AG04450 (cell line): ENCODE measurements around the gene ISG20. TPM values are rescaled to one million over a fixed set of nuclear protein-coding genes. Genes with fewer than 3 reads are reported as not detected.
A peak's percentile ranks its signal among the peaks of the same experiment; 100 is the strongest.

ENCODE experiments used
- CTCF ChIA-PET: fragments of 300-600, 350-600 bp; formaldehyde crosslinking; extraction: SDS; loops from one replicate; lab custom pipeline; 2022; ENCODE audit warnings: antibody characterized with exemption, inconsistent platforms; lab: Charles Lee
- POLR2A ChIA-PET: fragments of 350-600 bp; formaldehyde crosslinking; extraction: SDS; loops from one replicate; lab custom pipeline; 2021; ENCODE audit warnings: antibody characterized with exemption, inconsistent platforms; lab: Yijun Ruan, JAX
- DNase-seq: peaks from one replicate; pipeline ENCODE4 v3.0.0-alpha.2; 2011; ENCODE audit warnings: low read depth, low spot score
- H3K27ac ChIP-seq: one replicate; pipeline ENCODE4 v1.5.1; 2012; ENCODE audit warnings: low read depth, low read length, control low read depth
- H3K27me3 ChIP-seq: one replicate; pipeline ENCODE4 v1.6.0; 2012; ENCODE audit warnings: low read length; ENCODE audit not compliant: control insufficient read depth, insufficient read depth
- H3K4me3 ChIP-seq: 2 replicates; pipeline ENCODE4 v1.5.1; 2011; ENCODE audit warnings: mild to moderate bottlenecking, low read depth, low read length, control low read depth
- H3K9me3 ChIP-seq: 2 replicates; pipeline ENCODE4 v1.5.1; 2012; ENCODE audit warnings: low read length; ENCODE audit not compliant: control insufficient read depth, insufficient read depth
- polyA plus RNA-seq: library from polyadenylated mRNA; depleted of rRNA; stranded (reverse); fragments of >200 nt; gene quantifications from 2 replicates; pipeline ENCODE4 v1.2.3, GENCODE V29; 2011
- TF ChIP-seq, protein P1 (sequence below): IDR thresholded peaks from 2 replicates; pipeline ENCODE4 v1.5.1; 2011; ENCODE audit warnings: low read depth, low read length, control low read depth, inconsistent platforms

Gene ISG20
- polyA plus RNA-seq, 1 experiment: 5.2 TPM

DNA sequence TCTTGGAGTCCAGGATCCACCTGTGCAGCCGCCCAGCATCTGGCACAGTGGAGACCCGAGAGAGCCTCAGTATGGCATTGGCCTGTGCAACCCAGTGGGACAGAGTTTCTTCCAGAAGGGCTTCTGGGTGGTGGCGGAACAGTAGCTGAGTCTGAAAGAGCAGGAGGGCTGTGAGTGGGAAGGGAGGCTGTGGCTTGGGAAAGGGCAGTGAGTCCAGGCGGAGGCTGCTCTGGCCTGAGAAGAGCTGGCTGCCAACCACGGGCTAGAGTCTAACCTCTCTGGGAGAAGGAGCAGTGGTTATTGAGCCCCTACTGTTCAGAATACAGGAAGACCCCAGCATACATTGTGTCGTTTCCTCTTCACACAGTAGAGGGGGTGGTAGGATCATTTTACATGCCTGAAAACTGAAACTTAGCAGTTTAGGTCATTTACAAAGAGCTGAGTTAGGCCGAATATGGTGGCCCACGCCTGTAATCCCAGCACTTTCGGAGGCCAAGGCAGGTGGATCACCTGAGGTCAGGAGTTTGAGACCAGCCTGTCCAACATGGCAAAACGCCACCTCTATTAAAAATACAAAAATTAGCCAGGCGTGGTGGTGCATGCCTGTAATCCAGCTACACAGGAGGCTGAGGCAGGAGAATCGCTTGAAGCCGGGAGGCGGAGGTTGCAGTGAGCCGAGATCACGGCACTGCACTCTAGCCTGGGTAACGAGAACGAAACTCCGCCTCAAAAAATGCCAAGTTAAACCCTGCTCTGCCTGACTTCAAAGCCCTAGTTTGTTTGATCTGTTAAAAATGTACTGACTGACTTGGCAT lies 14.5 kb upstream of the ISG20 start:
- H3K27me3 ChIP-seq: no peaks in the 10 kb centered on the region
- peak overlapping the region; percentile 65 for H3K27ac ChIP-seq
- H3K4me3 ChIP-seq: peak overlapping the region; percentile 94
- POLR2A ChIA-PET: interaction anchor here (0.8 to 2.5 kb wide), 2 partner anchors 14 to 157 kb away, joined by 3 to 18 read pairs; partner anchors contain the start of genes ISG20 and MRPL46
- no peaks in the 10 kb centered on the region; the same call in 1 of the 2 replicates for H3K9me3 ChIP-seq
- CTCF ChIA-PET: interaction anchor here (0.6 to 2.1 kb wide), 20 partner anchors 8 to 281 kb away, joined by 3 to 17 read pairs (median 4); no protein-coding TSS in a partner anchor
- TF ChIP-seq, protein P1, sequence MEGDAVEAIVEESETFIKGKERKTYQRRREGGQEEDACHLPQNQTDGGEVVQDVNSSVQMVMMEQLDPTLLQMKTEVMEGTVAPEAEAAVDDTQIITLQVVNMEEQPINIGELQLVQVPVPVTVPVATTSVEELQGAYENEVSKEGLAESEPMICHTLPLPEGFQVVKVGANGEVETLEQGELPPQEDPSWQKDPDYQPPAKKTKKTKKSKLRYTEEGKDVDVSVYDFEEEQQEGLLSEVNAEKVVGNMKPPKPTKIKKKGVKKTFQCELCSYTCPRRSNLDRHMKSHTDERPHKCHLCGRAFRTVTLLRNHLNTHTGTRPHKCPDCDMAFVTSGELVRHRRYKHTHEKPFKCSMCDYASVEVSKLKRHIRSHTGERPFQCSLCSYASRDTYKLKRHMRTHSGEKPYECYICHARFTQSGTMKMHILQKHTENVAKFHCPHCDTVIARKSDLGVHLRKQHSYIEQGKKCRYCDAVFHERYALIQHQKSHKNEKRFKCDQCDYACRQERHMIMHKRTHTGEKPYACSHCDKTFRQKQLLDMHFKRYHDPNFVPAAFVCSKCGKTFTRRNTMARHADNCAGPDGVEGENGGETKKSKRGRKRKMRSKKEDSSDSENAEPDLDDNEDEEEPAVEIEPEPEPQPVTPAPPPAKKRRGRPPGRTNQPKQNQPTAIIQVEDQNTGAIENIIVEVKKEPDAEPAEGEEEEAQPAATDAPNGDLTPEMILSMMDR: peak; percentile 57
- no peak for DNase-seq

DNA sequence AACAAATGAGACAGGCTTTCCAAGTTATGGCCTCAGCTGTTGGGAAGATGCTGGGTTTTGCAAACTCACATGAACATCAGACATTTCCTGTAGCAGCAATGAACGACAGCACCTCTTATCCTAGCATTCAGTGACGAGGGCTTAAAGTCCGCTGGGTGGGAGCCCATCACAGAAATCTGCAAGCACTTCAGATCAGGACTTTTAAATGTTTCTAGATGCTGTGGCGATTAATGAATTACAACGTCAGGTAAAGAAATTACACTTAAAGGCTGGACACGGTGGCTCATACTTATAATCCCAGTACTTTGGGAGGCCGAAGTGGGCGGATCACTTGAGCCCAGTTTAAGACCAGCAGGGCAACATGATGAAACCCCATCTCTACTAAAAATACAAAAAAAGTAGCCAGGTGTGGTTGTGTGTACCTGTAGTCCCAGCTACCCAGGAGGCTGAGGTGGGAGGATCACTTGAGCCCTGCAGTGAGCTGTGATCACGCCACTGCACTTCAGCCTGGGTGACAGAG lies 13.8 kb upstream of the ISG20 start:
- H3K4me3 ChIP-seq: peak overlapping the region; percentile 25
- TF ChIP-seq, protein P1: no peak
- H3K27me3 ChIP-seq: no peaks in the 10 kb centered on the region
- ChIA-PET POLR2A (interaction anchor here (0.5 to 2.5 kb wide), 3 partner anchors 14 to 327 kb away, joined by 3 to 18 read pairs (median 3); partner anchors contain the start of genes ISG20 and MRPL46), CTCF (interaction anchor here (0.6 to 2.1 kb wide), 20 partner anchors 8 to 280 kb away, joined by 3 to 17 read pairs (median 4); partner anchors contain the start of gene ISG20)
- DNase-seq: no peak
- H3K9me3 ChIP-seq: no peaks in the 10 kb centered on the region; the same call in 1 of the 2 replicates
- no peak overlapping the region for H3K27ac ChIP-seq

DNA sequence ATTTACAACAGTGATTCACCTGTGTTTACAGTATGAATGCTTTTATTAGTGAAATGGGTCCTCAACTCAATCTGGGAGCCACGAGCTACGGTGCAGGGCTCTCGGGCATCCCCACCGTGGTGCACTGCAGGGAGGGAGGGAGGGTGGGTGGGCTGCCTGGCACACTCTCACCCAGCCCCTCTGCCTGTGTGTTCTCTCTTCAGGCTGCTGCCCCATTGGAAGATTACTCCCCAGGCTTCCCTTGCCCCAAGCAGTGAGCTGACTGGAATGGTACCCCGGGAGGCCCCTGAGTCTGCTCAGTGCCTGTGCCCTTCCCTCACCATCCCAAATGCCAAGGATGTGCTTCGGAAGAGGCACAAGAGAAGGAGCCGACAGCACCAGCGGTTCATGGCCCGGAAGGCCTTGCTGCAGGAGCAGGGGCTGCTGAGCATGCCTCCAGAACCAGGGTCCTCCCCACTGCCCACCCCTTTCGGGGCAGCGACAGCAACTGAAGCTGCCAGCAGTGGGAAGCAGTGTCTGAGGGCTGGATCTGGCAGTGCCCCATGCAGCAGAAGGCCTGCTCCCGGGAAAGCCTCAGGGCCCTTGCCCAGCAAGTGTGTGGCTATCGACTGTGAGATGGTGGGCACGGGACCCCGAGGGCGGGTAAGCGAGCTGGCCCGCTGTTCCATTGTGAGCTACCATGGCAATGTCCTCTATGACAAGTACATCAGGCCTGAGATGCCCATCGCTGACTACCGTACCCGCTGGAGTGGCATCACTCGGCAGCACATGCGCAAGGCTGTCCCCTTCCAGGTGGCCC lies 12.7 kb upstream of the ISG20 start:
- no peak overlapping the region for H3K4me3 ChIP-seq
- POLR2A ChIA-PET: interaction anchor here (1.0 kb wide), 1 partner anchor 12 kb away, joined by 3 read pairs; no protein-coding TSS in a partner anchor

DNA sequence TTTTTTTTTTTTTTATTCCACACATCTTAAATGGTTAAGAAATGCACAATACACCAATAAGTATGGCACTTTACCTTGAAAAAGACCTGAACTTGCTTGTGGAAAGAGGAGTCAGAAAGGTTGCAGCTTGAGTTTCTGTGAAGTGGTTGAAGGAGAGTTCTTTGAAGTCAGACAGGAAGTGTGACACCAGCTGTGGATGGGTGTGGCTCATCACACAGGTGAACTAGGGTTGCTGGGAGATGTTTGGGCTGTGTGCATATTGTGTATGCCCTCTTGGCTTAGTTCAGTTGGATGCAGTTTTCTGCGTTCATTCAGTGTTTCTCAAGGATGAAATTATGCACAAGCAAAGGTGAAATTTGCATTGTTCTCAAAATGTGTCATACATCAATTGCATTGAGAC lies 11.4 kb upstream of the ISG20 start:
- ChIA-PET POLR2A (interaction anchor here (0.7 to 2.4 kb wide), 2 partner anchors 11 to 734 kb away, joined by 6 to 11 read pairs; partner anchors contain the start of gene ISG20), CTCF (interaction anchor here (0.7 kb wide), 1 partner anchor 550 kb away, joined by 3 read pairs; no protein-coding TSS in a partner anchor)
- TF ChIP-seq, protein P1: no peak
- no peaks in the 10 kb centered on the region; the same call in 1 of the 2 replicates for H3K9me3 ChIP-seq
- no peak overlapping the region for H3K27ac ChIP-seq
- H3K27me3 ChIP-seq: no peaks in the 10 kb centered on the region
- DNase-seq: no peak
- H3K4me3 ChIP-seq: no peak overlapping the region

More for the DNA sequence above, 12.7 kb upstream of the ISG20 start:
- CTCF ChIA-PET: interaction anchor here (1.2 kb wide), 1 partner anchor 12 kb away, joined by 5 read pairs; the partner anchor contains the start of gene ISG20
- H3K27ac ChIP-seq: no peak overlapping the region
- DNase-seq: no peak
- no peaks in the 10 kb centered on the region for H3K27me3 ChIP-seq
- no peaks in the 10 kb centered on the region; the same call in 1 of the 2 replicates for H3K9me3 ChIP-seq
- TF ChIP-seq, protein P1: no peak
